Calu3 (cell line): Measurements from ENCODE around the gene FHIT. TPM values are rescaled to one million over a fixed set of nuclear protein-coding genes. Genes with fewer than 3 reads are reported as not detected.

Source experiments
- BruUV-seq: library from RNA; stranded (reverse); fragments of 400-500 nt; replicated peaks from 2 replicates; lab custom pipeline; 2021; lab: Mats Ljungman, UMichigan
- CTCF ChIA-PET: fragments of 300-600 bp; sonication (Branson Sonifier 250); formaldehyde crosslinking; loops from one replicate; lab custom pipeline; 2022; ENCODE audit warnings: antibody characterized with exemption; lab: Charles Lee
- DNase-seq: peaks from one replicate; pipeline ENCODE4 v3.0.0; 2022
- H3K27ac Mint-ChIP-seq: one replicate; pipeline ENCODE4 v1.8.0; 2022; ENCODE audit warnings: mixed read lengths; ENCODE audit not compliant: unreplicated experiment
- H3K27me3 Mint-ChIP-seq: one replicate; pipeline ENCODE4 v1.8.0; 2022; ENCODE audit warnings: mixed read lengths; ENCODE audit not compliant: unreplicated experiment
- H3K36me3 Mint-ChIP-seq: one replicate; pipeline ENCODE4 v1.8.0; 2022; ENCODE audit warnings: mild to moderate bottlenecking, moderate library complexity, mixed read lengths; ENCODE audit not compliant: insufficient read depth, unreplicated experiment
- H3K4me1 Mint-ChIP-seq: one replicate; pipeline ENCODE4 v1.8.0; 2022; ENCODE audit warnings: mild to moderate bottlenecking, low read depth, mixed read lengths; ENCODE audit not compliant: unreplicated experiment
- H3K4me3 Mint-ChIP-seq: one replicate; pipeline ENCODE4 v1.8.0; 2022; ENCODE audit warnings: mild to moderate bottlenecking, low read depth, moderate library complexity, mixed read lengths; ENCODE audit not compliant: unreplicated experiment
- H3K9me3 Mint-ChIP-seq: one replicate; pipeline ENCODE4 v1.8.0; 2022; ENCODE audit warnings: low read depth, mixed read lengths; ENCODE audit not compliant: unreplicated experiment
- intact Hi-C: fragments of 100-400 bp; cut with micrococcal nuclease; formaldehyde crosslinking; loops from one replicate; pipeline ENCODE4 v1.10.0; 2022; ENCODE audit not compliant: unreplicated experiment
- total RNA-seq: library from RNA; stranded (reverse); gene quantifications from 2 replicates; pipeline ENCODE4 v1.2.3, GENCODE V29; 2022
- TF ChIP-seq, protein P1 (sequence below): fragments of 200-600 bp; IDR thresholded peaks from one replicate; pipeline ENCODE4 v1.8.0; 2022; ENCODE audit warnings: antibody characterized with exemption; ENCODE audit not compliant: unreplicated experiment

Gene FHIT
- total RNA-seq, 1 experiment from 2014 or later = 6.2 TPM

DNA sequence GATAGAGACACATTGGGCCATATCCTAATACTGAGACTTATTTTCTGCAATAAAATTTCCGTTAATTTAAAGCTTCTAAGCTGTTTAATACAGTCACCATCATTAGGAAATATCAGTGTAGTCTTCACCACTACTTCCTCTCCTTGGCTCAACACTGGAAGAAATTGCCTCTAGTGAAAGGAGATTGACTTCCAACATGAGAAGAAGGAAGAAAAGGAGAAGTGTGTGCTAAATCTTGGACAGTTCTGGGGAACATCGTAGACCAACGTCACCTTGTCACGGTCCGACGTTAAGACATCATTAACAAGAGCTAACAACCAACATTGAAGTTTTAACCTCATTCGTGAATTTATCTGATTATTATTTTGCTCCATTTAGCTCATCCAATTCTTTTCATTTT is 1214.4 kb downstream of the FHIT start:
- no peak overlapping the region for H3K27ac Mint-ChIP-seq
- intact Hi-C loops = no loop called here
- BruUV-seq = no TSS peak
- no peaks in the 10 kb centered on the region for H3K36me3 Mint-ChIP-seq
- DNase-seq = no peak
- H3K4me1 Mint-ChIP-seq = no peaks in the 10 kb centered on the region
- no peaks in the 10 kb centered on the region for H3K27me3 Mint-ChIP-seq
- no peak overlapping the region for H3K4me3 Mint-ChIP-seq
- H3K9me3 Mint-ChIP-seq = peaks cover 8% of the 10 kb centered on the region
- TF ChIP-seq, protein P1, sequence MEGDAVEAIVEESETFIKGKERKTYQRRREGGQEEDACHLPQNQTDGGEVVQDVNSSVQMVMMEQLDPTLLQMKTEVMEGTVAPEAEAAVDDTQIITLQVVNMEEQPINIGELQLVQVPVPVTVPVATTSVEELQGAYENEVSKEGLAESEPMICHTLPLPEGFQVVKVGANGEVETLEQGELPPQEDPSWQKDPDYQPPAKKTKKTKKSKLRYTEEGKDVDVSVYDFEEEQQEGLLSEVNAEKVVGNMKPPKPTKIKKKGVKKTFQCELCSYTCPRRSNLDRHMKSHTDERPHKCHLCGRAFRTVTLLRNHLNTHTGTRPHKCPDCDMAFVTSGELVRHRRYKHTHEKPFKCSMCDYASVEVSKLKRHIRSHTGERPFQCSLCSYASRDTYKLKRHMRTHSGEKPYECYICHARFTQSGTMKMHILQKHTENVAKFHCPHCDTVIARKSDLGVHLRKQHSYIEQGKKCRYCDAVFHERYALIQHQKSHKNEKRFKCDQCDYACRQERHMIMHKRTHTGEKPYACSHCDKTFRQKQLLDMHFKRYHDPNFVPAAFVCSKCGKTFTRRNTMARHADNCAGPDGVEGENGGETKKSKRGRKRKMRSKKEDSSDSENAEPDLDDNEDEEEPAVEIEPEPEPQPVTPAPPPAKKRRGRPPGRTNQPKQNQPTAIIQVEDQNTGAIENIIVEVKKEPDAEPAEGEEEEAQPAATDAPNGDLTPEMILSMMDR = no peak
- CTCF ChIA-PET = no interaction called here

DNA sequence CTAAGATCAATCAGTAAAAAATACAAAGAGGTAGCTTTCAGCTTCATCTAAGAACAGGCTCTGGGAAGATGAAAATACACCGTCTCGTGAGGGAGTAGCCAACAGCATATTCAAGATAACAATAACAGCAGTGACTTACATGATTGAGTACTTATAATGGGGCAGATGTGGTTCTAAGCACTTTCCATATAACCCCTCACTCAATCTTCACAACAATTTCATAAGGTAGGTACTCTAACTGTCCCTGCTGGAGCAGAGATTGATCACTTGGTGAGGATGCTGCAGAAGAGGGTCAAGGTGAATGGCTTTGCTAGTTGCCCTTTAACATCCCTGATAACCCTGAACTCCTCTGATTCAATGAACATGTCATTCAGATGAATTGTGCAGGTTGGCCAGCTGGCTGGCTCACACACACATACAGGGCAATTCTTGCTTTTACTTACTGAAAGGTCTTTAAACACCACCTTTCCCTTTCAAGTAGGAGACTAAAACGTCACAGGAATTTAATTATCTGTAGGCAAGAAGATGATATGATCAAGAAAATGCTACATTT is 1217.3 kb downstream of the FHIT start:
- no peaks in the 10 kb centered on the region for H3K27me3 Mint-ChIP-seq

DNA sequence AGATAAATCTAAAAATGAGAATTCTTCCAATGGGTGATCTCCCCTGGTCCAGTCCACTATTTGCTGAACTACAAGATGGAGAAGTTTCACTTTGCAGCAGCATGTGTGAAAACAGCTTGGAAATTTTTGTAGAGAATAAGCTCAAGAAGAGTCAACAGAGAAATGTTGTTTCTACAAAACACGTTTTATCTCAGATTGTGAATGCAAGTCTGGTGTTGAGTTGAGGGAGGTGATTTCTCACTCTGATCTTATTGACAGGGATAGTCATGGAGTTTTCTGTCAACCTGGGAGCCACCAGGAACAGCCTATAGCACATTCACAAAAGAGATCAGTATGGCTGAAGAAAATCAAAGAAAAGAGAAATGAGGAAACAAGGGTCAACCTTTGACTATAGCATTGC is 1220.3 kb downstream of the FHIT start:
- Mint-ChIP-seq H3K9me3 (peaks cover 2% of the 10 kb centered on the region), H3K4me1 (no peaks in the 10 kb centered on the region), H3K27me3 (no peaks in the 10 kb centered on the region), H3K4me3 (no peak overlapping the region), H3K27ac (no peak overlapping the region), H3K36me3 (no peaks in the 10 kb centered on the region)
- no peak for DNase-seq
- no TSS peak for BruUV-seq
- TF ChIP-seq, protein P1 = no peak
- CTCF ChIA-PET = no interaction called here
- intact Hi-C loops = no loop called here

More for the DNA sequence above, 1217.3 kb downstream of the FHIT start:
- BruUV-seq = no TSS peak
- H3K27ac Mint-ChIP-seq = no peak overlapping the region
- DNase-seq = no peak
- H3K4me1 Mint-ChIP-seq = no peaks in the 10 kb centered on the region
- intact Hi-C loops = no loop called here
- H3K36me3 Mint-ChIP-seq = no peaks in the 10 kb centered on the region
- peaks cover 5% of the 10 kb centered on the region for H3K9me3 Mint-ChIP-seq
- CTCF ChIA-PET = no interaction called here
- TF ChIP-seq, protein P1 = no peak
- no peak overlapping the region for H3K4me3 Mint-ChIP-seq

DNA sequence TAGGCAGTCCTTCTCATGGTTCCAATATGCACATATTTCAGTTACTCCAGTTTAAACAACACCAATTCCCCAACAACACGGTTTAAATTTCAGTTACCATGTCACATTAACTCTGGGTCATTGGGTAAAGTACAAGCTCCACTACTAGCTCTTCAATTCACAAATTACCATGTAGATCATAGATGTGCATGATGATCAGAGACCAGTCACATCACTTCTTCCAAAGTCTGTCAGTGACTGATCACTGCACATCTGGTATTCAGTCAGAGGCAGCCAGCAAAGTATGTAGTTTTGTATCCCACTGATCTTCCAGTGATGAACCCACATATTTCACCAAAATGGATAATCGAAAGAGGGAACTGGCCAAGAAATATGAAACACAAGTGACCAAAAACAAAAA is 1223.0 kb downstream of the FHIT start:
- H3K27ac Mint-ChIP-seq = no peak overlapping the region
- H3K9me3 Mint-ChIP-seq = peaks cover 7% of the 10 kb centered on the region
- CTCF ChIA-PET = interaction anchor here (0.5 kb wide), 1 partner anchor 170 kb away, joined by 3 read pairs; no protein-coding TSS in a partner anchor
- H3K4me1 Mint-ChIP-seq = no peaks in the 10 kb centered on the region
- no TSS peak for BruUV-seq
- no peaks in the 10 kb centered on the region for H3K36me3 Mint-ChIP-seq
- H3K27me3 Mint-ChIP-seq = no peaks in the 10 kb centered on the region
- TF ChIP-seq, protein P1 = no peak
- H3K4me3 Mint-ChIP-seq = no peak overlapping the region
- intact Hi-C loops = no loop called here
- DNase-seq = no peak
